GM12878 (cell line): ENCODE measurements around the gene GPC6. TPM values are rescaled to one million over a fixed set of nuclear protein-coding genes. Genes with fewer than 3 reads are reported as not detected.

Experiments
- ATAC-seq: fragments of 200-7000 bp; cut with Tn5 transposase; 3 replicates; pipeline ENCODE4 v1.9.1; 2020; ENCODE audit warnings: mild to moderate bottlenecking, moderate library complexity
- BruUV-seq: library from RNA; stranded (reverse); fragments of 400-500 nt; replicated peaks from 2 replicates; lab custom pipeline; 2021; lab: Mats Ljungman, UMichigan
- CTCF ChIA-PET: fragments of 300-600 bp; sonication (Branson Sonifier 250); formaldehyde crosslinking; extraction: SDS; loops from one replicate; lab custom pipeline; 2021; ENCODE audit warnings: inconsistent platforms; lab: Yijun Ruan, JAX
- POLR2A ChIA-PET: fragments of 350-600 bp; formaldehyde crosslinking; extraction: SDS; loops from one replicate; lab custom pipeline; 2021; ENCODE audit warnings: inconsistent platforms; lab: Charles Lee
- RAD21 ChIA-PET: fragments of 300-600 bp; sonication (Branson Sonifier 250); formaldehyde crosslinking; loops from one replicate; lab custom pipeline; 2023; ENCODE audit warnings: antibody characterized with exemption; ENCODE audit not compliant: unreplicated experiment; lab: Charles Lee
- SMC1A ChIA-PET: fragments of 300-600 bp; sonication (Branson Sonifier 250); formaldehyde crosslinking; loops from one replicate; lab custom pipeline; 2023; ENCODE audit not compliant: unreplicated experiment, uncharacterized antibody; lab: Charles Lee
- DNase-seq: peaks from one replicate; pipeline ENCODE4 v3.0.0-alpha.2; 2011; ENCODE audit warnings: low read depth, low spot score
- FAIRE-seq: peaks from 3 replicates; lab custom pipeline; 2011; peaks lifted over from hg19 to GRCh38; lab: Jason Lieb, UNC
- H2AFZ ChIP-seq: 2 replicates; pipeline ENCODE4 v1.6.0; 2011; ENCODE audit warnings: low read depth, low read length, control low read depth; ENCODE audit not compliant: control insufficient read depth
- H3K27ac ChIP-seq: 2 replicates; pipeline ENCODE4 v1.5.1; 2011; ENCODE audit warnings: control low read depth; ENCODE audit not compliant: control insufficient read depth, insufficient read depth
- H3K27me3 ChIP-seq, 2 experiments: replicated peaks in 1 of 2; 2 replicates each; pipeline versions ENCODE4 v1.6.0 to v1.6.1; 2011; ENCODE audit warnings: low read length in 1 of 2; ENCODE audit not compliant: control insufficient read depth in 2 of 2, insufficient read depth in 2 of 2
- H3K36me3 ChIP-seq, 2 experiments: 2 replicates each; pipeline ENCODE4 v1.5.1; 2011; ENCODE audit warnings: low read length in 1 of 2; ENCODE audit not compliant: control insufficient read depth in 2 of 2, insufficient read depth in 2 of 2
- H3K4me1 ChIP-seq: 2 replicates; pipeline ENCODE4 v1.6.1; 2011; ENCODE audit warnings: mild to moderate bottlenecking, low read length, moderate library complexity, mixed read lengths; ENCODE audit not compliant: control insufficient read depth, insufficient read depth
- H3K4me2 ChIP-seq: 2 replicates; pipeline ENCODE4 v1.6.0; 2011; ENCODE audit warnings: control low read depth; ENCODE audit not compliant: control insufficient read depth, insufficient read depth
- H3K4me3 ChIP-seq: fragments of 200-600 bp; sonication (generic); 2 replicates; pipeline ENCODE4 v1.5.1; 2016
- H3K79me2 ChIP-seq: 2 replicates; pipeline ENCODE4 v1.6.0; 2011; ENCODE audit warnings: low read length; ENCODE audit not compliant: control insufficient read depth, insufficient read depth
- H3K9ac ChIP-seq: 2 replicates; pipeline ENCODE4 v1.8.0; 2011; ENCODE audit warnings: low read length, control low read depth, mixed read lengths; ENCODE audit not compliant: control insufficient read depth, insufficient read depth
- H3K9me3 ChIP-seq: replicated peaks from 3 replicates; pipeline ENCODE4 v1.5.1; 2011; ENCODE audit warnings: mild to moderate bottlenecking, low read length; ENCODE audit not compliant: control insufficient read depth, insufficient read depth
- H4K20me1 ChIP-seq: 2 replicates; pipeline ENCODE4 v1.6.0; 2011; ENCODE audit not compliant: control insufficient read depth, insufficient read depth
- BRCA1 ChIP-seq: IDR thresholded peaks from 2 replicates; pipeline ENCODE4 v1.6.1; 2011; ENCODE audit warnings: low read depth, low read length, improper control_type of control experiment
- CUX1 ChIP-seq: IDR thresholded peaks from 2 replicates; pipeline ENCODE4 v1.6.1; 2012; ENCODE audit warnings: improper control_type of control experiment, low read depth, low read length; ENCODE audit not compliant: insufficient replicate concordance
- EZH2 ChIP-seq: IDR thresholded peaks from 2 replicates; pipeline ENCODE4 v1.6.1; 2012; ENCODE audit warnings: low read depth, mild to moderate bottlenecking, control low read depth, inconsistent platforms, low read length, borderline replicate concordance; ENCODE audit not compliant: control insufficient read depth
- FOS ChIP-seq: IDR thresholded peaks from 3 replicates; pipeline ENCODE4 v1.6.1; 2011; ENCODE audit warnings: borderline replicate concordance; ENCODE audit not compliant: insufficient read length; ENCODE audit errors: extremely low read depth
- NFYB ChIP-seq: IDR thresholded peaks from 2 replicates; pipeline ENCODE4 v1.6.1; 2011; ENCODE audit warnings: low read depth, mild to moderate bottlenecking, low read length, improper control_type of control experiment, moderate library complexity; ENCODE audit not compliant: insufficient read depth
- STAT3 ChIP-seq: IDR thresholded peaks from 2 replicates; pipeline ENCODE4 v1.6.1; 2011; ENCODE audit warnings: low read depth, low read length, improper control_type of control experiment
- WGBS: methylation state at CpG from one replicate; pipeline ENCODE4 v1.1.6; 2016; ENCODE audit warnings: low lambda C conversion rate; ENCODE audit not compliant: insufficient replicate concordance, insufficient coverage; ENCODE audit errors: missing lambda C conversion rate; 5-methylcytosine and 5-hydroxymethylcytosine counted together
- in situ Hi-C: fragments of 300-500 bp; cut with MboI; formaldehyde crosslinking; loops from 9 replicates; pipeline ENCODE4 v1.14.3; 2018; ENCODE audit warnings: mixed read lengths
- intact Hi-C: fragments of 100-400 bp; cut with micrococcal nuclease; formaldehyde crosslinking; loops from one replicate; pipeline ENCODE4 v1.14.2; 2022; ENCODE audit not compliant: unreplicated experiment
- polyA plus RNA-seq, 11 experiments: library from polyadenylated mRNA; depleted of rRNA in 4 of 11; unstranded in 6 of 11; stranded (reverse) in 5 of 11; fragments of >200 nt; fragmentation: Nextera tagmentation in 4 of 11; fragmentation: Illumina TruSeq in 1 of 11; extraction: Ambion mirVana in 4 of 11; extraction: Trizol in 1 of 11; gene quantifications; 1 replicate in 1 of 11; 2 replicates in 10 of 11; pipeline versions ENCODE4 v1.2.1 to v1.2.3, GENCODE V29; 2011 to 2016; ENCODE audit warnings: inconsistent platforms in 2 of 11, missing spikeins in 2 of 11, low read depth in 1 of 11
- total RNA-seq, 4 experiments: library from RNA; depleted of rRNA in 3 of 4; stranded (reverse); fragments of >200 nt in 3 of 4; fragmentation: Illumina TruSeq in 1 of 4; extraction: Trizol in 1 of 4; gene quantifications; 2 replicates each; pipeline versions ENCODE4 v1.2.1 to v1.2.3, GENCODE V29; 2013 to 2021
- TF ChIP-seq, protein P1 (sequence below): IDR thresholded peaks from 2 replicates; pipeline ENCODE4 v1.6.1; 2011; ENCODE audit warnings: mild to moderate bottlenecking, low read depth, low read length, moderate library complexity; ENCODE audit not compliant: insufficient replicate concordance

Gene GPC6
- total and polyA plus RNA-seq, 10 of the 15 experiments (the other 5 are each of a cell fraction or from before 2014, with no cell fraction given), result 0.03 to 0.04 (median 0.03) TPM; not detected in 7

- in situ Hi-C loops, result no loop called here
- Histone ChIP-seq H3K36me3 (no peaks in the 10 kb centered on the region), H4K20me1 (no peaks in the 10 kb centered on the region), H3K27ac (no peak overlapping the region), H3K4me2 (no peak overlapping the region), H3K9ac (no peak overlapping the region), H2AFZ (no peak overlapping the region), H3K4me3 (no peak overlapping the region), H3K79me2 (no peaks in the 10 kb centered on the region), H3K9me3 (no peaks in the 10 kb centered on the region), H3K27me3 (no peaks in the 10 kb centered on the region), H3K4me1 (no peaks in the 10 kb centered on the region)
- ATAC-seq (no peak), DNase-seq (no peak), FAIRE-seq (no peak)
- TF ChIP-seq, protein P1, sequence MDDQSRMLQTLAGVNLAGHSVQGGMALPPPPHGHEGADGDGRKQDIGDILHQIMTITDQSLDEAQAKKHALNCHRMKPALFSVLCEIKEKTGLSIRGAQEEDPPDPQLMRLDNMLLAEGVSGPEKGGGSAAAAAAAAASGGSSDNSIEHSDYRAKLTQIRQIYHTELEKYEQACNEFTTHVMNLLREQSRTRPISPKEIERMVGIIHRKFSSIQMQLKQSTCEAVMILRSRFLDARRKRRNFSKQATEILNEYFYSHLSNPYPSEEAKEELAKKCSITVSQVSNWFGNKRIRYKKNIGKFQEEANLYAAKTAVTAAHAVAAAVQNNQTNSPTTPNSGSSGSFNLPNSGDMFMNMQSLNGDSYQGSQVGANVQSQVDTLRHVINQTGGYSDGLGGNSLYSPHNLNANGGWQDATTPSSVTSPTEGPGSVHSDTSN, result no peak
- TF ChIP-seq NFYB (no peak), STAT3 (no peak), FOS (no peak), EZH2 (no peak), CUX1 (no peak), BRCA1 (no peak)
- SMC1A ChIA-PET, result no interaction called here
- 0% methylated on average over 1 of the region's 1 CpG for WGBS
- RAD21 ChIA-PET, result no interaction called here
- CTCF ChIA-PET, result no interaction called here
- intact Hi-C loops, result no loop called here
- POLR2A ChIA-PET, result no interaction called here
- no TSS peak for BruUV-seq
Measured at GRCh38 chr13:93266681-93267080, 40.1 kb downstream of the GPC6 start.
